Cardiac fibroblast (primary cell): ENCODE results near the gene XAB2.

ENCODE experiments used
- DNase-seq, 2 donors: peaks; one replicate each; pipeline versions ENCODE4 v3.0.0 to v3.0.0-alpha.2; 2010; ENCODE audit warnings: low read depth in 2 of 2
- H3K4me3 ChIP-seq, 2 donors: replicated peaks in 1 of 2; 1 replicate in 1 of 2; 2 replicates in 1 of 2; pipeline ENCODE4 v1.5.1; 2011; ENCODE audit warnings: low read depth in 2 of 2, low read length in 2 of 2, mild to moderate bottlenecking in 2 of 2, moderate library complexity in 1 of 2
- TF ChIP-seq, protein P1 (sequence below): IDR thresholded peaks from one replicate; pipeline ENCODE4 v1.5.1; 2011; ENCODE audit warnings: low read depth, mild to moderate bottlenecking, low read length, inconsistent platforms

The XAB2 gene

DNA sequence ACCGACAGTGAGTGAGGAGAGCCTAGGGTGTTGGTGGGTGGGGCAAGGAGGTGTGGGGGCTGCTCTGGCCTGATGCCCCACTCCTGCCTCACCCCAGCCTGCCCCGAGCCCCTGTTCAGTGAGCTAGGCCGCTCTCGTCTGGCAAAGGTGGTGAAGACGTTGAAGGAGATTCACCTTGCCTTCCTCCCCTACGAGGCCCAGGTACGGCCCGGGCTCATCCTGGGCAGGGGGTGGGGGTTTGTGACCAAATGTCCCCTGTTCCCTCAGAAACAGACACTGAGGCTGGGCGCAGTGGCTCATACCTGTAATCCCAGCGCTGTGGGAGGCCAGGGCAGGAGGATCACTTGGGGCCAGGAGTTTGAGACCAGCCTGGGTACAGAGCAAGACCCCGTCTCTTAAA lies 11.5 kb upstream of the XAB2 start:
- DNase-seq: no peak
- TF ChIP-seq, protein P1, sequence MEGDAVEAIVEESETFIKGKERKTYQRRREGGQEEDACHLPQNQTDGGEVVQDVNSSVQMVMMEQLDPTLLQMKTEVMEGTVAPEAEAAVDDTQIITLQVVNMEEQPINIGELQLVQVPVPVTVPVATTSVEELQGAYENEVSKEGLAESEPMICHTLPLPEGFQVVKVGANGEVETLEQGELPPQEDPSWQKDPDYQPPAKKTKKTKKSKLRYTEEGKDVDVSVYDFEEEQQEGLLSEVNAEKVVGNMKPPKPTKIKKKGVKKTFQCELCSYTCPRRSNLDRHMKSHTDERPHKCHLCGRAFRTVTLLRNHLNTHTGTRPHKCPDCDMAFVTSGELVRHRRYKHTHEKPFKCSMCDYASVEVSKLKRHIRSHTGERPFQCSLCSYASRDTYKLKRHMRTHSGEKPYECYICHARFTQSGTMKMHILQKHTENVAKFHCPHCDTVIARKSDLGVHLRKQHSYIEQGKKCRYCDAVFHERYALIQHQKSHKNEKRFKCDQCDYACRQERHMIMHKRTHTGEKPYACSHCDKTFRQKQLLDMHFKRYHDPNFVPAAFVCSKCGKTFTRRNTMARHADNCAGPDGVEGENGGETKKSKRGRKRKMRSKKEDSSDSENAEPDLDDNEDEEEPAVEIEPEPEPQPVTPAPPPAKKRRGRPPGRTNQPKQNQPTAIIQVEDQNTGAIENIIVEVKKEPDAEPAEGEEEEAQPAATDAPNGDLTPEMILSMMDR: no peak

DNA sequence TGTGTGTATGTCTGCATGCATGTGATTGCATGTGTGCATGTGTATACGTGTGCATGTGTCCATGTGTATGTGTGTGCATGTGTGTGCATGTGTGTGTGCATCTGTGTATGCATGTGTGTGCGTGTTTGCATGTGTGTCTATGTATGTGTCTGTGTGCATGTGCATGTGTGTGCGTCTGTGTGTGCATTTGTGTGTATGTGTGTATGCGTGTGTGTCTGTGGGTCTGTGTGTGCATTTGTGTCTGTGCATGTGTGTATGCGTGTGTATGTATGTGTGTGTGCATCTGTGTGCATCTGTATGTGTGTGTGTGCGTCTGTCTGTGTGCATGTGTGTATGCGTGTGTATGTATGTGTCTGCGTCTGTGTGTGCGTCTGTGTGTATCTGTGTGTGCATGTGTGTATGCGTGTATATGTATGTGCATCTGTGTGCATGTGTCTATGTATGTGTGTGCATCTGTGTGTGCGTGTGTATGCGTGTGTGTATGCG lies 10.6 kb upstream of the XAB2 start:
- TF ChIP-seq, protein P1: no peak
- no peak for DNase-seq
- no peak overlapping the region for H3K4me3 ChIP-seq

More for the DNA sequence above, 11.5 kb upstream of the XAB2 start:
- H3K4me3 ChIP-seq: no peak overlapping the region

DNA sequence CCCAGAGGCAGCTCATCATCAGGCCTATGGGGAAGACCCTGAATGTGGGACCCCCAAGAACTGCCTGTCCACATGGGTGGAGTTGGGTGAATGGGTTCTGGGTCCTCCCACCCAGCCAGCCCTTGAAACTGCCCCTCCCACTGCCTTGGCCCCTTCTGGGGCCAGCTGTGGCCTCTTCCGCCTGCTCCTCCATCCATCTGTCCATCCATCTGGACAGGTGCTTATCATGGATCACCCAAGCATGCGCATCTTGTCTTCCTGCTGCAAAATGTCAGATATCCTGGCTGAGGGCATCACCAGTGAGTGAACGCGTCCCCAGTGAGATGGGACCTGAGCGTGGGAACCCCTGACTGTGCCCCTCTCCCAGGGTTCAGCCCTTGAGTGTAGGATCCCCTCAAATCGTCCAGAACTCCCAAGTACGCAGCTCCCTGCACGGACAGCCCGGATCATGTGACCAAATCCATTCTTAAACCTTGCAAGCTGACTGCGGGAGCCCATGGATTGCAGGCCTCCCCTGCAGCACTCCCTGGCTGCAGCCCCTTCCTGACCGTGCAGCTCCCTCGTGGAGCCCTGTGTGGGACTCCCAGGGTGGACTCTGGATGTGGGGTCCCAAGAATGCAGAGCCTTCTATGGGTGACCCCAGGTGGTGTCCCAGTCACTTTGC lies 9.6 kb upstream of the XAB2 start:
- DNase-seq: no peak
- TF ChIP-seq, protein P1: no peak
- H3K4me3 ChIP-seq: no peak overlapping the region

DNA sequence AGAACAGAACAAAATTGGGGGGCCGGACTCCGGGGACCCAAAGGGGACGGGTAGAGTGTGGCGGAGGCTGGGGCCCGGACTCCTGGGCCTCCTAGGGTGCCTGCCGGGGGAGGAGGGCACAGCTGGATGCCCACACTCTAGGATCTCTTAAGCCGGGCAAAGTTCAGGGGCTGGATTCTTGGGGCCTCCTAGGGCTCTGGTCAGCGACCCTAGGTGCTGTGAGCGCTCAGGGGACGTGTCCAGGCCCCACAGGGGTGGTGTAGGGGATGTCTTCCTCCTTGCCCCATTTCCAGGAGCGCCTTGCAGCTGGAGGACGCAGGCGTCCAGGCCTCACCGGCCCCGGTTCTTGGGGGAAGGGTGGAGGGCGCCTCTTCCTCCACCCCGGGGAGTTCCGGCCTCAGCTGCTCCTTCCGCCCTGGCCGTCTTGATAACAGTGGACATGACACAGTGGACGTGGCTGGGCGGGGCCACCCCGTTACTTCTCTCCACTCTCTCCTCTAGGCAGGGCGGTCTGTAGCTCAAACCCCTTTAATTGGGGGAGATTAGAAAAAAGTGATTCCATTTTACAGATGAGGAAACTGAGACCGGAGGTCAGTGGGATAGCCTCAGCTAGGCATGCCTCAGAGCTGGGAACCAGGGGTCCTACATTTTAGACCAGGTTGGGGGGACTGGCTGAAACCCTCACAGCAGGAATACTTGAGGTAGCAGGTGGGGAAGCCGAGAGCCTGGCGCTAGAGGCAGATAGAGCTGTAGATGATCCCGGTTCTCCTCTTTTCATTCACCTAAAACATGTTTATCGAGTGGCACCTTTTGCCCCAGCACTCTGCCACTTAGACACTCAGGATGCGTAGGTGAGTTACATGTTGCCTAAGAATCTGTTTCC lies 8.3 kb upstream of the XAB2 start:
- H3K4me3 ChIP-seq: peak overlapping the region; percentile 54 to 57
- TF ChIP-seq, protein P1: no peak
- DNase-seq: peak; percentile 29 to 33

DNA sequence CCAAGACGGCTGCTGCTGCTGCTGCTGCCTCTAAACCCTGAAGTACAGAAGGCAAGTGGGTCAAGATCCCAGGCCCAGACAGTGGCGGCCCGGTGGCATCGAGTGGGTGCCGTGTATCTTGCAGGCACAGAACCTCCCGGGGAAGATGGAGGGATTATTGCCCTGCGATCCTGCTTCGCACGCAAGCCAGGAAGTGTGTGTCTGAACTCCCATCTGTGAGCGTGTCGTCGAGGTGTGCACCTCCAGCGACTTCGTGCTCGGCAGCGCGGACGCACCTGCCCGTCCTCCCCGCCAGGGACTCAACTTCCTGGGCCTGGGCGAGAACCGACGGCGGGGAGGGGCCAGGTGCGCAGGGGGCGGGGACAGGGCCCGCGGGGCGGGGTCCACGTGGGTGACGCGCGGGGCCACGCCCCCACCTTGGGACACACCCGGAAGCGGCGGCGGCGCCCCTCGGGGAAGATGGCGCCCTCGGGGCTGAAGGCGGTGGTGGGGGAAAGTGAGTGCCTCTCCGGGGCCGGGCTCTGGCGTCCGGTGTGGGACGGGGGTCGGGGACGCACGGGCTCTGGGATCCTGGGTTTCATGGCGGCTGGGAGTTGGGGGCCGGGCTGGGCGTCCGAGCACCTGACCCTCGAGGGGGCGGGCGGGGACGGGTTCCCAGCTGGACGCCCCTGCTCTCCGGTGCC lies 7.5 kb upstream of the XAB2 start, which contains the start of gene STXBP2:
Gene STXBP2, plus strand, starts transcription at position 420 of the 683 bp plus-strand sequence. Its CDS starts 40 bp downstream, at position 460.
- peak within 1 kb of the TSS; percentile 54 to 57 for H3K4me3 ChIP-seq
- DNase-seq: peak; percentile 31 to 46
- TF ChIP-seq, protein P1: no peak

DNA sequence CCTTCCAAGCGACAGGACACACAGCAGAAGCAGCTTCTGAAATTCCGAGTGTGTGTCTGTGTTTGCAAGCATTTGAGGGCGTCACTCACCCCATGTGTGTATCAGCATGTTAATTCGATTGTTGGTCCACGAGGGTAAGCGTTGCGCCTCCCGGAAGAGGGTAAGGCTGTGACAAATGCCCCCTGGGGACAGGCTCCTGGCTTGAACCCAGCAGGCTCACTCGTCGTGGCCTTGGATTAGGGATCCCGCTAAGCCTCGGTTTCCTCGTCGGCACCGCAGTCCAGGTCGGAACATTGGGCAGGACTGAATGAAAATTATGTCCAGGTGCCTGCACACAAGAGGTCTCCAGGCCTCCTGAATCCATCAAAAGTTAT lies 7.0 kb upstream of the XAB2 start:
- no peak for DNase-seq
- H3K4me3 ChIP-seq: peak overlapping the region in 1 of 2 donors; percentile 54
- TF ChIP-seq, protein P1: no peak
